ENCODE measurements around the gene AHSG.

DNA sequence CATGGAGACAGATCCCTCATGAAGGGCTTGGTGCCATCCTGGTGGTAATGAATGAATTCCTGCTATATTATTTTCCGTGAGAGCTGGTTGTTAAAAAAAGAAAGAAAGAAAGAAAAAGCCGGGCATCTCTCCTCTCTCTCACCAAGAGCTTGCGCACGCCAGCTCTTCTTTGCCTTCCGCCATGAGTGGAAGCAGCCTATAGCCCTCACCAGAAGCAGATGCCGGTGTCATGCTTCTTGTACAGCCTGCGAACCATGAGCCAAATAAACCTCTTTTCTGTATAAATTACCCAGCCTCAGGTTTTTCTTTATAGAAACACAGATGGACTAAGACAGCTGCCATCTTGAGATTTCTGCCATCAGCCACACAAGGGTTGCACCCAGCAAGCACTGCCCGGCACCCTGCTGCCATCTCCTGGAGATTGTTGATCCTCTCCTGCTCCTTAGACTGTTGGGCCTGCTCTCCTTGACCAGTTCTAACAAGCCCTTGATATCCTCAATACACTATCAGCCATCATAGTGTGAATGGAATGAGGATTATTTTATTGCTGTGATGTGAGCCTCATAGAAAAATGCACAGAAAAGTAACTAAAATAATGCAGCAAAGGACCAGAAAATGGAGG, 3.5 kb upstream of the AHSG start:
- TF ChIP-seq, protein P1, sequence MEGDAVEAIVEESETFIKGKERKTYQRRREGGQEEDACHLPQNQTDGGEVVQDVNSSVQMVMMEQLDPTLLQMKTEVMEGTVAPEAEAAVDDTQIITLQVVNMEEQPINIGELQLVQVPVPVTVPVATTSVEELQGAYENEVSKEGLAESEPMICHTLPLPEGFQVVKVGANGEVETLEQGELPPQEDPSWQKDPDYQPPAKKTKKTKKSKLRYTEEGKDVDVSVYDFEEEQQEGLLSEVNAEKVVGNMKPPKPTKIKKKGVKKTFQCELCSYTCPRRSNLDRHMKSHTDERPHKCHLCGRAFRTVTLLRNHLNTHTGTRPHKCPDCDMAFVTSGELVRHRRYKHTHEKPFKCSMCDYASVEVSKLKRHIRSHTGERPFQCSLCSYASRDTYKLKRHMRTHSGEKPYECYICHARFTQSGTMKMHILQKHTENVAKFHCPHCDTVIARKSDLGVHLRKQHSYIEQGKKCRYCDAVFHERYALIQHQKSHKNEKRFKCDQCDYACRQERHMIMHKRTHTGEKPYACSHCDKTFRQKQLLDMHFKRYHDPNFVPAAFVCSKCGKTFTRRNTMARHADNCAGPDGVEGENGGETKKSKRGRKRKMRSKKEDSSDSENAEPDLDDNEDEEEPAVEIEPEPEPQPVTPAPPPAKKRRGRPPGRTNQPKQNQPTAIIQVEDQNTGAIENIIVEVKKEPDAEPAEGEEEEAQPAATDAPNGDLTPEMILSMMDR (IDR thresholded peaks at IDR 0.05): peak in 5 of 6 experiments; percentile 25 to 71 (median 39)
- no peak for TF ChIP-seq POLR2A (IDR thresholded peaks at IDR 0.05)
